22Rv1 (cell line): ENCODE measurements around the gene TAOK2.

Experiments
- H3K27ac ChIP-seq: fragments of 450-650 bp; 2 replicates; pipeline ENCODE4 v1.5.1; 2017
- CTCF ChIP-seq: fragments of 450-650 bp; IDR thresholded peaks from 2 replicates; pipeline ENCODE4 v1.5.1; 2017; ENCODE audit warnings: mild to moderate bottlenecking
- ZFX ChIP-seq: fragments of 450-650 bp; IDR thresholded peaks from 2 replicates; pipeline ENCODE4 v1.6.1; 2017; ENCODE audit warnings: antibody characterized with exemption, borderline replicate concordance

Gene TAOK2

GRCh38 chr16:29972992-29973383, 680 bp upstream of the TAOK2 start:
- H3K27ac ChIP-seq: peak overlapping the region; percentile 84

GRCh38 chr16:29974291-29975133, 844 bp downstream of the TAOK2 start:
- TF ChIP-seq ZFX (no peak), CTCF (no peak)
- peak overlapping the region; percentile 84 for H3K27ac ChIP-seq

More at GRCh38 chr16:29972992-29973383, 680 bp upstream of the TAOK2 start:
- TF ChIP-seq ZFX (no peak), CTCF (no peak)

- H3K27ac ChIP-seq: peak overlapping the region; percentile 84; the same call in 1 of the 2 replicates
Measured at GRCh38 chr16:29975134-29975538, 1.5 kb downstream of the TAOK2 start.

GRCh38 chr16:29975811-29976511, 2.3 kb downstream of the TAOK2 start:
- TF ChIP-seq ZFX: no peak
- no peak for TF ChIP-seq CTCF
- peak overlapping the region; percentile 84; the same call in 1 of the 2 replicates for H3K27ac ChIP-seq

More at GRCh38 chr16:29975134-29975538, 1.5 kb downstream of the TAOK2 start:
- TF ChIP-seq ZFX (no peak), CTCF (no peak)

GRCh38 chr16:29977063-29977825, 3.6 kb downstream of the TAOK2 start:
- H3K27ac ChIP-seq: no peak overlapping the region
- no peak for TF ChIP-seq ZFX
- TF ChIP-seq CTCF: no peak

GRCh38 chr16:29978081-29978480, 4.4 kb downstream of the TAOK2 start:
- no peak overlapping the region for H3K27ac ChIP-seq
- TF ChIP-seq ZFX (no peak), CTCF (no peak)
